NT2/D1 (cell line): ENCODE measurements around the gene ABI3.

Experiments used
- DNase-seq: peaks from one replicate; pipeline ENCODE4 v3.0.0-alpha.2; 2011; ENCODE audit warnings: low read depth, low spot score
- H3K27me3 ChIP-seq: 2 replicates; pipeline ENCODE4 v1.6.0; 2011; ENCODE audit warnings: mild to moderate bottlenecking; ENCODE audit not compliant: insufficient read length, insufficient read depth
- H3K36me3 ChIP-seq: 2 replicates; pipeline ENCODE4 v1.6.1; 2011; ENCODE audit warnings: mild to moderate bottlenecking, low read length, mixed read lengths; ENCODE audit not compliant: insufficient read depth, insufficient read length
- H3K4me1 ChIP-seq: 2 replicates; pipeline ENCODE4 v1.5.1; 2011; ENCODE audit not compliant: insufficient read depth, insufficient read length
- H3K4me3 ChIP-seq: 2 replicates; pipeline ENCODE4 v1.5.1; 2011; ENCODE audit warnings: low read depth; ENCODE audit not compliant: insufficient read length
- H3K9ac ChIP-seq: 2 replicates; pipeline ENCODE4 v1.6.0; 2011; ENCODE audit warnings: low read depth; ENCODE audit not compliant: insufficient read length
- H3K9me3 ChIP-seq: 2 replicates; pipeline ENCODE4 v1.5.1; 2011; ENCODE audit warnings: mild to moderate bottlenecking, low read length; ENCODE audit not compliant: insufficient read depth
- SUZ12 ChIP-seq: IDR thresholded peaks from 2 replicates; pipeline ENCODE4 v1.6.1; 2011; ENCODE audit not compliant: insufficient read length, insufficient read depth; ENCODE audit errors: extremely low read depth
- YY1 ChIP-seq: IDR thresholded peaks from 2 replicates; pipeline ENCODE4 v1.6.1; 2011; ENCODE audit not compliant: insufficient read length, insufficient read depth
- ZNF274 ChIP-seq: IDR thresholded peaks from 2 replicates; pipeline ENCODE4 v1.6.1; 2011; ENCODE audit warnings: mild to moderate bottlenecking, low read depth, low read length

ABI3 gene

GRCh38 chr17:49239963-49240362 lies 29.5 kb downstream of the ABI3 start:
- H3K4me3 ChIP-seq, result no peak overlapping the region
- H3K4me1 ChIP-seq, result peaks cover 9% of the 10 kb centered on the region
- H3K9ac ChIP-seq, result no peak overlapping the region
- H3K36me3 ChIP-seq, result no peaks in the 10 kb centered on the region
- no peak for TF ChIP-seq YY1
- TF ChIP-seq SUZ12, result no peak
- TF ChIP-seq ZNF274, result no peak
- no peak for DNase-seq
- H3K9me3 ChIP-seq, result no peaks in the 10 kb centered on the region
- no peaks in the 10 kb centered on the region for H3K27me3 ChIP-seq

- Histone ChIP-seq H3K9ac (no peak overlapping the region), H3K27me3 (no peaks in the 10 kb centered on the region), H3K4me1 (peaks cover 6% of the 10 kb centered on the region), H3K4me3 (no peak overlapping the region), H3K9me3 (no peaks in the 10 kb centered on the region), H3K36me3 (no peaks in the 10 kb centered on the region)
- DNase-seq, result no peak
- TF ChIP-seq ZNF274 (no peak), YY1 (no peak)
Measured at GRCh38 chr17:49240619-49241018, 30.1 kb downstream of the ABI3 start.

- H3K9ac ChIP-seq, result no peak overlapping the region
- no peak overlapping the region for H3K4me3 ChIP-seq
- peaks cover 2% of the 10 kb centered on the region for H3K4me1 ChIP-seq
- no peaks in the 10 kb centered on the region for H3K36me3 ChIP-seq
- no peaks in the 10 kb centered on the region for H3K27me3 ChIP-seq
- TF ChIP-seq YY1, result no peak
- TF ChIP-seq SUZ12, result no peak
- no peak for TF ChIP-seq ZNF274
- DNase-seq, result no peak
- no peaks in the 10 kb centered on the region for H3K9me3 ChIP-seq
Measured at GRCh38 chr17:49241040-49241439, 30.5 kb downstream of the ABI3 start.

GRCh38 chr17:49241692-49242397 lies 31.3 kb downstream of the ABI3 start:
- Histone ChIP-seq H3K36me3 (no peaks in the 10 kb centered on the region), H3K9ac (no peak overlapping the region), H3K4me1 (peaks cover 2% of the 10 kb centered on the region), H3K27me3 (no peaks in the 10 kb centered on the region), H3K4me3 (no peak overlapping the region), H3K9me3 (no peaks in the 10 kb centered on the region)
- TF ChIP-seq ZNF274 (no peak), YY1 (no peak), SUZ12 (no peak)
- no peak for DNase-seq

- no peak for DNase-seq
- TF ChIP-seq ZNF274, result no peak
- no peak for TF ChIP-seq YY1
- TF ChIP-seq SUZ12, result no peak
- peaks cover 2% of the 10 kb centered on the region for H3K4me1 ChIP-seq
- H3K36me3 ChIP-seq, result no peaks in the 10 kb centered on the region
- H3K4me3 ChIP-seq, result no peak overlapping the region
- H3K9me3 ChIP-seq, result no peaks in the 10 kb centered on the region
- no peaks in the 10 kb centered on the region for H3K27me3 ChIP-seq
- no peak overlapping the region for H3K9ac ChIP-seq
Measured at GRCh38 chr17:49242813-49243212, 32.3 kb downstream of the ABI3 start.

- no peaks in the 10 kb centered on the region for H3K27me3 ChIP-seq
- TF ChIP-seq ZNF274 (no peak), YY1 (no peak), SUZ12 (no peak)
- H3K4me3 ChIP-seq, result no peak overlapping the region
- peaks cover 2% of the 10 kb centered on the region for H3K4me1 ChIP-seq
- no peak overlapping the region for H3K9ac ChIP-seq
- no peaks in the 10 kb centered on the region for H3K9me3 ChIP-seq
- no peaks in the 10 kb centered on the region for H3K36me3 ChIP-seq
- no peak for DNase-seq
Measured at GRCh38 chr17:49244839-49245238, 34.3 kb downstream of the ABI3 start.

- H3K27me3 ChIP-seq, result no peaks in the 10 kb centered on the region
- no peak overlapping the region for H3K4me3 ChIP-seq
- no peaks in the 10 kb centered on the region for H3K36me3 ChIP-seq
- no peak for DNase-seq
- H3K9me3 ChIP-seq, result no peaks in the 10 kb centered on the region
- no peak overlapping the region for H3K9ac ChIP-seq
- TF ChIP-seq ZNF274, result no peak
- TF ChIP-seq YY1, result no peak
- TF ChIP-seq SUZ12, result no peak
- no peaks in the 10 kb centered on the region for H3K4me1 ChIP-seq
Measured at GRCh38 chr17:49247944-49248343, 37.4 kb downstream of the ABI3 start.
